Mucosa of rectum (tissue), 2 donors: ENCODE results near the gene ATP10B.

ENCODE experiments used
- H3K27ac ChIP-seq, 2 donors: one replicate each; pipeline ENCODE4 v1.7.0; 2013; ENCODE audit warnings: inconsistent platforms in 2 of 2, low read depth in 2 of 2, low read length in 2 of 2
- H3K27me3 ChIP-seq, 2 donors: one replicate each; pipeline ENCODE4 v1.7.0; 2013; ENCODE audit warnings: low read length in 2 of 2; ENCODE audit not compliant: control insufficient read depth in 2 of 2, insufficient read depth in 2 of 2
- H3K36me3 ChIP-seq, 2 donors: one replicate each; pipeline ENCODE4 v1.7.0; 2013; ENCODE audit warnings: low read length in 2 of 2; ENCODE audit not compliant: control insufficient read depth in 2 of 2, insufficient read depth in 2 of 2
- H3K4me1 ChIP-seq, 2 donors: one replicate each; pipeline ENCODE4 v1.7.0; 2013; ENCODE audit warnings: low read length in 2 of 2, mild to moderate bottlenecking in 1 of 2; ENCODE audit not compliant: control insufficient read depth in 2 of 2, insufficient read depth in 2 of 2
- H3K4me3 ChIP-seq, 2 donors: one replicate each; pipeline ENCODE4 v1.7.0; 2013; ENCODE audit warnings: low read length in 2 of 2
- H3K9ac ChIP-seq, 2 donors: one replicate each; pipeline ENCODE4 v1.7.0; 2013; ENCODE audit warnings: low read length in 2 of 2, low read depth in 1 of 2, mild to moderate bottlenecking in 1 of 2
- H3K9me3 ChIP-seq, 2 donors: one replicate each; pipeline ENCODE4 v1.7.0; 2013; ENCODE audit warnings: low read length in 2 of 2; ENCODE audit not compliant: control insufficient read depth in 2 of 2
- donor health status: healthy.
- donor health status: Normal muscosa, but diverticular disease.

The ATP10B gene

GRCh38 chr5:160769301-160769700 is 82.7 kb downstream of the ATP10B start:
- no peak overlapping the region for H3K9ac ChIP-seq
- H3K27ac ChIP-seq, result peak overlapping the region; percentile 40 to 44

DNA sequence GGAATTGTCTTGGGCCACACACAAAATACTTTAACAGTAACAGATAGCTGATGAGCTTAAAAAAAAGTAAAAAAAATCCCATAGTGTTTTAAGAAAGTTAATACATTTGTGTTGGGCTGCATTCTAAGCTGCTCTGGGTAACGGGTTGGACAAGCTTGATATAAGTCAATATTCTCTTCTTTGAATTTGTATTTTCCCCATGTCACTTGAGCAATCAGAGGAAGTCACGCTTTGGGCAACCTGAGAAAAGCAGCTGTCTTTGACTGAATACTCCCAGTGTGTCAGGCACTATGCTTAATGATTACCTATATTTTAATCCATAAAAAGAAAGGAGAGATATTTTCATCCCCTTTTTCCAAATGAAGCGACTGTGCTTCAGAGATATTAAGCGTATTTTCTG is 84.9 kb downstream of the ATP10B start:
- Histone ChIP-seq H3K9me3 (no peaks in the 10 kb centered on the region), H3K27ac (no peak overlapping the region), H3K4me1 (peaks cover 10 to 12% of the 10 kb centered on the region in 2 donors), H3K4me3 (no peak overlapping the region), H3K27me3 (no peaks in the 10 kb centered on the region), H3K9ac (no peak overlapping the region), H3K36me3 (no peaks in the 10 kb centered on the region)

More at GRCh38 chr5:160769301-160769700, 82.7 kb downstream of the ATP10B start:
- no peaks in the 10 kb centered on the region for H3K36me3 ChIP-seq
- H3K27me3 ChIP-seq, result no peaks in the 10 kb centered on the region
- H3K4me1 ChIP-seq, result peaks cover 10 to 12% of the 10 kb centered on the region in 2 donors
- H3K4me3 ChIP-seq, result no peak overlapping the region
- no peaks in the 10 kb centered on the region for H3K9me3 ChIP-seq

GRCh38 chr5:160760008-160760407 is 92.0 kb downstream of the ATP10B start:
- no peak overlapping the region for H3K4me3 ChIP-seq
- H3K27me3 ChIP-seq, result peaks cover 0 to 2% of the 10 kb centered on the region in 2 donors
- H3K9ac ChIP-seq, result no peak overlapping the region
- peaks cover 0 to 4% of the 10 kb centered on the region in 2 donors for H3K9me3 ChIP-seq
- no peak overlapping the region for H3K27ac ChIP-seq
- no peaks in the 10 kb centered on the region for H3K36me3 ChIP-seq
- peaks cover 7 to 15% of the 10 kb centered on the region in 2 donors for H3K4me1 ChIP-seq

GRCh38 chr5:160757194-160757593 is 94.8 kb downstream of the ATP10B start:
- Histone ChIP-seq H3K36me3 (no peaks in the 10 kb centered on the region), H3K9ac (no peak overlapping the region), H3K4me3 (no peak overlapping the region), H3K27ac (peak overlapping the region in 1 of 2 donors; percentile 27), H3K9me3 (peaks cover 0 to 4% of the 10 kb centered on the region in 2 donors), H3K27me3 (peaks cover 0 to 2% of the 10 kb centered on the region in 2 donors), H3K4me1 (peaks cover 7 to 15% of the 10 kb centered on the region in 2 donors)

DNA sequence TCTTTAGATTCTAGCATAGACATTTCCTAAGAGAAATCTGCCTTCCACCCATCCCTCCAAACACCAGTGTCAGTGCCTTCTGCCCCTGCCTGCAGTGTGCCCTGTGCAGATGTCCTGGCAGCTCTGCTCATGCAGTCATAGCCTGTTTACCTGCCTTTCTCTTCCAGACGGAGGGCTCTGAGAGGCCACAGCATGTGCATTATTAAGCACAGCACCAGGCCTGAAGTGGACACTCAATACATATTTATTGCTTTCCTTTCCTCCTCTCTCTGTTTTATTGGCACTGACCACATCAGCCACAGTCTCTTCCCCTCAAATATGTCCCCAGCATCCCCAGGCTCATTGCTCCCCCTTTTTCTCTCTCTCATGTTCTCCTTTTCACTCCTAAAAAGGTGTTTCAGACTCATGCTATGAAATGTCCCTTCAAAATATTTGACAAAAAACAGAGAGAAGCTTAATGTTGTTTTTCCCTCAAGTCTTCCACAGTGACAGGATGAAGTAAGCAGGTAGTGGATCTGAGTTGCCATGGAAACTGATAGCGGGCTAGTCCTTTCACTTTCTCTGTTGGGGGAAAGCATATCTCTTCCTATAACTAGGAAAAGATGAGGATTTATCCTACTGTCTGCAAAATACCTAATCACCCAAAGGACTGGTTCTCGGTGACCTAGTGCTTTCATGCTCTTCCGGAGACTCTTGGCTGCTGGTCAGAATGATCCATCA is 100.9 kb downstream of the ATP10B start:
- Histone ChIP-seq H3K4me3 (no peak overlapping the region), H3K27me3 (no peaks in the 10 kb centered on the region), H3K9ac (no peak overlapping the region), H3K27ac (peak overlapping the region in 1 of 2 donors; percentile 35), H3K9me3 (peaks cover 0 to 1% of the 10 kb centered on the region in 2 donors), H3K4me1 (peaks cover 9 to 23% of the 10 kb centered on the region in 2 donors), H3K36me3 (no peaks in the 10 kb centered on the region)

- peak overlapping the region; percentile 72 to 84 for H3K27ac ChIP-seq
- H3K27me3 ChIP-seq, result no peaks in the 10 kb centered on the region
- H3K4me3 ChIP-seq, result no peak overlapping the region
- H3K9me3 ChIP-seq, result no peaks in the 10 kb centered on the region
- H3K4me1 ChIP-seq, result peaks cover 9 to 23% of the 10 kb centered on the region in 2 donors
- no peaks in the 10 kb centered on the region for H3K36me3 ChIP-seq
- no peak overlapping the region for H3K9ac ChIP-seq
Observed at GRCh38 chr5:160749682-160750081, 102.3 kb downstream of the ATP10B start.

- Histone ChIP-seq H3K9ac (no peak overlapping the region), H3K36me3 (no peaks in the 10 kb centered on the region), H3K4me1 (peaks cover 9 to 23% of the 10 kb centered on the region in 2 donors), H3K27me3 (no peaks in the 10 kb centered on the region), H3K27ac (peak overlapping the region; percentile 72 to 84), H3K4me3 (no peak overlapping the region), H3K9me3 (no peaks in the 10 kb centered on the region)
Observed at GRCh38 chr5:160749026-160749425, 103.0 kb downstream of the ATP10B start.

DNA sequence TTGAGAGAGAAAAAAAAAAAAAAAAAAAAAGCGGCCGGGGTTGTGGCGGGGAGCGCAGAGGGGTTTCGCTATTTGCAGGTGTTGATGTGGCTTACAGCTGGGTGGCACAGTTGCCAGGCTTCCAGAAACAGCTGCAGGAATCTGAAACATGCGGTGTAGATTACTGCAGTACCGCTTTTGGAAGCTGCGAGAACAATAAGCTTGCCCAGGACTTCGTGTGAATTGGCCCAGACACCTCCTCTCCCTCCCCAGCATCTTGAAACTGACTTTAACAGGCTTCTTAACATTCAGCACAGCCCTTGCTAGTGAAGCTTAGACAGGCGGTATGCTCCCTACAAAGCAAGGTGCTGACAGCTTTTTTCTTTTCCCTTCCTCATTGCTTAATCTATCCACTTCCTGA is 104.0 kb downstream of the ATP10B start:
- H3K9me3 ChIP-seq, result no peaks in the 10 kb centered on the region
- no peak overlapping the region for H3K27ac ChIP-seq
- H3K4me3 ChIP-seq, result no peak overlapping the region
- H3K9ac ChIP-seq, result no peak overlapping the region
- H3K4me1 ChIP-seq, result peaks cover 9 to 23% of the 10 kb centered on the region in 2 donors
- no peaks in the 10 kb centered on the region for H3K36me3 ChIP-seq
- no peaks in the 10 kb centered on the region for H3K27me3 ChIP-seq

- Histone ChIP-seq H3K9ac (no peak overlapping the region), H3K27me3 (no peaks in the 10 kb centered on the region), H3K9me3 (no peaks in the 10 kb centered on the region), H3K27ac (no peak overlapping the region), H3K36me3 (no peaks in the 10 kb centered on the region), H3K4me3 (no peak overlapping the region), H3K4me1 (peaks cover 9 to 23% of the 10 kb centered on the region in 2 donors)
Observed at GRCh38 chr5:160747559-160747958, 104.5 kb downstream of the ATP10B start.

GRCh38 chr5:160744268-160745101 is 107.5 kb downstream of the ATP10B start:
- peaks cover 5 to 7% of the 10 kb centered on the region in 2 donors for H3K4me1 ChIP-seq
- H3K36me3 ChIP-seq, result no peaks in the 10 kb centered on the region
- no peaks in the 10 kb centered on the region for H3K27me3 ChIP-seq
- no peak overlapping the region for H3K9ac ChIP-seq
- no peak overlapping the region for H3K4me3 ChIP-seq
- H3K27ac ChIP-seq, result no peak overlapping the region
- H3K9me3 ChIP-seq, result no peaks in the 10 kb centered on the region
